Activated T-cell treated with anti-CD3 and anti-CD28 coated beads, Interleukin-2, amount 50 U/mL, for 1 hour (primary cell): Measurements from ENCODE around the gene CMC4.

ENCODE experiments used
- DNase-seq: peaks from one replicate; pipeline ENCODE4 v3.0.0-alpha.2; 2020

The CMC4 gene

GRCh38 chrX:155052738-155053498 is 18.0 kb downstream of the CMC4 start:
- no peak for DNase-seq

- DNase-seq = peak; percentile 36
Measured at GRCh38 chrX:155048977-155049619, 21.8 kb downstream of the CMC4 start.

GRCh38 chrX:155046811-155047528 is 24.0 kb downstream of the CMC4 start:
- no peak for DNase-seq

- no peak for DNase-seq
Measured at GRCh38 chrX:155046129-155046810, 24.7 kb downstream of the CMC4 start.

- DNase-seq = no peak
Measured at GRCh38 chrX:155035688-155036087, 35.2 kb downstream of the CMC4 start.

GRCh38 chrX:155031657-155032056 is 39.3 kb downstream of the CMC4 start:
- no peak for DNase-seq

GRCh38 chrX:155028877-155029291 is 42.1 kb downstream of the CMC4 start:
- no peak for DNase-seq

- no peak for DNase-seq
Measured at GRCh38 chrX:155028129-155028528, 42.8 kb downstream of the CMC4 start.

GRCh38 chrX:155027509-155028066 is 43.3 kb downstream of the CMC4 start:
- DNase-seq = no peak

GRCh38 chrX:155026727-155027508 is 44.0 kb downstream of the CMC4 start, which contains the start of gene FUNDC2:
Gene FUNDC2, plus strand, starts transcription at chrX:155026844. Its CDS starts 95 bp downstream, at chrX:155026939.
- peak; percentile 90 for DNase-seq

- DNase-seq = no peak
Measured at GRCh38 chrX:155026420-155026726, 44.6 kb downstream of the CMC4 start.

GRCh38 chrX:155023907-155024833 is 46.8 kb downstream of the CMC4 start:
- no peak for DNase-seq

- DNase-seq = no peak
Measured at GRCh38 chrX:155022585-155022984, 48.4 kb downstream of the CMC4 start, which contains the start of gene F8. Gene F8, minus strand, starts transcription at chrX:155022723. Its CDS starts 171 bp downstream, at chrX:155022552.

- no peak for DNase-seq
Measured at GRCh38 chrX:155020591-155020990, 50.3 kb downstream of the CMC4 start.
